IMR-90 (cell line): Measurements from ENCODE around the gene EML5.

ENCODE experiments used
- CEBPB ChIP-seq: IDR thresholded peaks from 2 replicates; pipeline ENCODE4 v1.6.1; 2012; ENCODE audit warnings: low read depth, low read length, improper control_type of control experiment
- POLR2A ChIP-seq: IDR thresholded peaks from 2 replicates; pipeline ENCODE4 v1.6.1; 2012; ENCODE audit warnings: mild to moderate bottlenecking, low read depth, low read length
- TF ChIP-seq, protein P1 (sequence below): conservative IDR thresholded peaks from 2 replicates; pipeline ENCODE4 v1.5.1; 2012; ENCODE audit warnings: mild to moderate bottlenecking, low read depth, low read length, improper control_type of control experiment
- TF ChIP-seq, protein P2 (sequence below): fragments of 150-350 bp; IDR thresholded peaks from 2 replicates; pipeline ENCODE4 v1.6.1; 2017; ENCODE audit warnings: mild to moderate bottlenecking, antibody characterized with exemption, low read length, low read depth

- TF ChIP-seq, protein P1, sequence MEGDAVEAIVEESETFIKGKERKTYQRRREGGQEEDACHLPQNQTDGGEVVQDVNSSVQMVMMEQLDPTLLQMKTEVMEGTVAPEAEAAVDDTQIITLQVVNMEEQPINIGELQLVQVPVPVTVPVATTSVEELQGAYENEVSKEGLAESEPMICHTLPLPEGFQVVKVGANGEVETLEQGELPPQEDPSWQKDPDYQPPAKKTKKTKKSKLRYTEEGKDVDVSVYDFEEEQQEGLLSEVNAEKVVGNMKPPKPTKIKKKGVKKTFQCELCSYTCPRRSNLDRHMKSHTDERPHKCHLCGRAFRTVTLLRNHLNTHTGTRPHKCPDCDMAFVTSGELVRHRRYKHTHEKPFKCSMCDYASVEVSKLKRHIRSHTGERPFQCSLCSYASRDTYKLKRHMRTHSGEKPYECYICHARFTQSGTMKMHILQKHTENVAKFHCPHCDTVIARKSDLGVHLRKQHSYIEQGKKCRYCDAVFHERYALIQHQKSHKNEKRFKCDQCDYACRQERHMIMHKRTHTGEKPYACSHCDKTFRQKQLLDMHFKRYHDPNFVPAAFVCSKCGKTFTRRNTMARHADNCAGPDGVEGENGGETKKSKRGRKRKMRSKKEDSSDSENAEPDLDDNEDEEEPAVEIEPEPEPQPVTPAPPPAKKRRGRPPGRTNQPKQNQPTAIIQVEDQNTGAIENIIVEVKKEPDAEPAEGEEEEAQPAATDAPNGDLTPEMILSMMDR = no peak
- no peak for TF ChIP-seq POLR2A
- no peak for TF ChIP-seq CEBPB
- TF ChIP-seq, protein P2, sequence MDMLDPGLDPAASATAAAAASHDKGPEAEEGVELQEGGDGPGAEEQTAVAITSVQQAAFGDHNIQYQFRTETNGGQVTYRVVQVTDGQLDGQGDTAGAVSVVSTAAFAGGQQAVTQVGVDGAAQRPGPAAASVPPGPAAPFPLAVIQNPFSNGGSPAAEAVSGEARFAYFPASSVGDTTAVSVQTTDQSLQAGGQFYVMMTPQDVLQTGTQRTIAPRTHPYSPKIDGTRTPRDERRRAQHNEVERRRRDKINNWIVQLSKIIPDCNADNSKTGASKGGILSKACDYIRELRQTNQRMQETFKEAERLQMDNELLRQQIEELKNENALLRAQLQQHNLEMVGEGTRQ = no peak
Measured at GRCh38 chr14:88611878-88612277, 180.9 kb downstream of the EML5 start.
